ENCODE data around the gene OR7G1. TPM values are rescaled to one million over a fixed set of nuclear protein-coding genes. Genes with fewer than 3 reads are reported as not detected.
"Not testable (repeated sequence)": the region's sequence is repeated elsewhere in the genome, so short reads cannot be mapped to it uniquely, and the experiment has no call there.

OR7G1 gene
- total and polyA plus RNA-seq, 9 donors: not detected

DNA sequence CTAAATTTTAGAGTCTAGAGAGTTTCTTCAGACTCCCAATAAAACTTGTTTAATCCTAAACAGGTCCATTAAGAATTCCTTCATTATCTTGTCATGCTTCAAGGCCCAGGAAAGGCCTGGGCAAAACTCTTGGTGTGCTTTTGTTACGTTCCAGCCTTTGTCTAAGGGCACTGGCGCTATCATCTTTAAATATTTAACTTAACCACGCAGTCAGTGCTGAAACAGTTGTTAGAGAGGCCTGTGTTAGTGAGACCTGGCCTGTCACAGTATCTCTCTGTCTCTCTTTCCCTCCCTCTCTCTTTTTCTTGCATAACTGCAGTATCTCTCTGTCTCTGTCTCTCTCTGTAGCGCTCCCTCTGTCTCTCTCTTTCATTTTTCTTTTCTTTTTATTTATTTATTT, 36.9 kb downstream of the OR7G1 start:
- no peak for DNase-seq
- H3K4me1 ChIP-seq (ENCODE audit: insufficient read depth): peaks cover 4% of the 10 kb centered on the region
- WGBS, 3 donors: 57 to 68% (median 59%) methylated on average over 4 of the region's 4 CpGs
- intact Hi-C loops (cut with DNase I): loop anchor here in 3 of 4 donors (5.0 to 10.0 kb wide), 2 partner anchors 421 to 424 kb away; no protein-coding TSS in a partner anchor
- H3K36me3 ChIP-seq: no peaks in the 10 kb centered on the region
- no peaks in the 10 kb centered on the region for H3K9me3 ChIP-seq
- TF ChIP-seq, protein P1, sequence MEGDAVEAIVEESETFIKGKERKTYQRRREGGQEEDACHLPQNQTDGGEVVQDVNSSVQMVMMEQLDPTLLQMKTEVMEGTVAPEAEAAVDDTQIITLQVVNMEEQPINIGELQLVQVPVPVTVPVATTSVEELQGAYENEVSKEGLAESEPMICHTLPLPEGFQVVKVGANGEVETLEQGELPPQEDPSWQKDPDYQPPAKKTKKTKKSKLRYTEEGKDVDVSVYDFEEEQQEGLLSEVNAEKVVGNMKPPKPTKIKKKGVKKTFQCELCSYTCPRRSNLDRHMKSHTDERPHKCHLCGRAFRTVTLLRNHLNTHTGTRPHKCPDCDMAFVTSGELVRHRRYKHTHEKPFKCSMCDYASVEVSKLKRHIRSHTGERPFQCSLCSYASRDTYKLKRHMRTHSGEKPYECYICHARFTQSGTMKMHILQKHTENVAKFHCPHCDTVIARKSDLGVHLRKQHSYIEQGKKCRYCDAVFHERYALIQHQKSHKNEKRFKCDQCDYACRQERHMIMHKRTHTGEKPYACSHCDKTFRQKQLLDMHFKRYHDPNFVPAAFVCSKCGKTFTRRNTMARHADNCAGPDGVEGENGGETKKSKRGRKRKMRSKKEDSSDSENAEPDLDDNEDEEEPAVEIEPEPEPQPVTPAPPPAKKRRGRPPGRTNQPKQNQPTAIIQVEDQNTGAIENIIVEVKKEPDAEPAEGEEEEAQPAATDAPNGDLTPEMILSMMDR (IDR thresholded peaks at IDR 0.05): no peak
- H3K27ac ChIP-seq: no peak overlapping the region
- no peaks in the 10 kb centered on the region for H3K27me3 ChIP-seq
- no peak overlapping the region for H3K4me3 ChIP-seq

DNA sequence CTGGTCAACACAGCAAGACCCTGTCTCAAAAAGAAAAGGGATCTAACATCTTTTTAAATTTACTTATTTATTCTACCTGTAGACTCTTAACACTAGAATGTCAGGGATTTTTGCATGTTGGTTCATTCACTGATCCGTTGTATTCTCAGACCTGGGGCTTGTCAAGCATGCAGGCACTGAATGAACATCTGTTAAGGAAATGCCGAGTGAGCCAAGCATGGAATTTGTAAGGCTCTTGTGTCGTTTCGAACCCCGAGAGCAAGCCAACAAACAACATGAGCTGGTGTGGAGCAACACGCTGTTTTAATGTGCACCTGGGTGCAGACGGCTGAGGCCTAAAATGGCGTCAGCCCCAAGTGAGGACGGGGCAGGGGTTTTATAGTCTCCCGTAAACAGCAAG, 38.7 kb downstream of the OR7G1 start:
- Histone ChIP-seq H3K36me3 (no peaks in the 10 kb centered on the region), H3K27ac (no peak overlapping the region), H3K4me1 (ENCODE audit: insufficient read depth) (peaks cover 4% of the 10 kb centered on the region), H3K9me3 (no peaks in the 10 kb centered on the region), H3K4me3 (no peak overlapping the region), H3K27me3 (no peaks in the 10 kb centered on the region)
- intact Hi-C loops (cut with DNase I): loop anchor here in 3 of 4 donors (5.0 to 10.0 kb wide), 2 partner anchors 420 to 422 kb away; no protein-coding TSS in a partner anchor
- WGBS, 3 donors: 69 to 74% (median 72%) methylated on average over 10 of the region's 10 CpGs
- no peak for TF ChIP-seq EP300 (IDR thresholded peaks at IDR 0.05)
- TF ChIP-seq, protein P1 (IDR thresholded peaks at IDR 0.05): no peak
- no peak for TF ChIP-seq POLR2A (IDR thresholded peaks at IDR 0.05)
- no peak for DNase-seq

DNA sequence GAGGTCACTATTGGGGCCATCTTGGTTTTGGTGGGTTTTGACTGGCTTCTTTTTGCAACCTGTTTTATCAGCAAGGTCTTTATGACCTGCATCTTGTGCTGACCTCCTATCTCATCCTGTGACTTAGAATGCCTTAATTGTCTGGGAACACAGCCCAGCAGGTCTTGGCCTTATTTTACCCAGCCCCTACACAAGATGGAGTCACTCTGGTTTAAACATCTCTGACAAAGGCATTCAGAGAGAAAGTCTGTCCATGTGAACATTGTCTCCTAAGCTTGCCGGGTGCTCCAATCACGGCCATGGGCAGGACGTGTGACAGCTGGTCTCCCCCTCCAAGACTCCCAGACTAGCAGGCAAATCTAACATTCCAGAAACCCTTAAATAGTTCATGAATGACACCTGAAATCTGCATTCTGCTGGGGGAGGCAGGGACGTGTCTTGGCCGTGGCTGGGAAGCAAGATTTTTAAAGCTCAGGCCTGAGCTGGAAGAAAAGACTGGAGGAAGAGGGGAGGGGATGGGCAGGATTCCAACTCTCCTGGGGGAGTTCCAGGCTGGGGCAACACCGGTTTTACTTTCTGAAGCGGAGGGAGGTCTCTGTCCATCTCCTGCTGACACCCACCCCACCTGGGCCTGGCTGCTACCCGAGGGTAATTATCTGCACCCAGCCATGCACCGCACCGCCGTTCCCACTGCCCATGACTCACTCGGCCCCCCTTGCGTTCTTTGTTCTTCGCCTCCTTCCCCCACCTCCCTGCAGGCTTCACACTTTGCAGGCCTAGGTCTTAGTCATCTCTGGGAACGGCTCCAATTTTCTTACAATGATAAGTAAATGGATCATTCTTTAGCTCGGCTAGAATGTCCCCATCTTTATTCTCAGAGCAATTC, 40.3 kb downstream of the OR7G1 start:
- intact Hi-C loops (cut with DNase I): loop anchor here in 3 of 4 donors (5.0 to 10.0 kb wide), 2 partner anchors 418 to 421 kb away; no protein-coding TSS in a partner anchor
- whole genome bisulfite sequencing, 3 donors: 3 to 8% (median 5%) methylated on average over 16 of the region's 16 CpGs
- H3K27ac ChIP-seq: no peak overlapping the region

DNA sequence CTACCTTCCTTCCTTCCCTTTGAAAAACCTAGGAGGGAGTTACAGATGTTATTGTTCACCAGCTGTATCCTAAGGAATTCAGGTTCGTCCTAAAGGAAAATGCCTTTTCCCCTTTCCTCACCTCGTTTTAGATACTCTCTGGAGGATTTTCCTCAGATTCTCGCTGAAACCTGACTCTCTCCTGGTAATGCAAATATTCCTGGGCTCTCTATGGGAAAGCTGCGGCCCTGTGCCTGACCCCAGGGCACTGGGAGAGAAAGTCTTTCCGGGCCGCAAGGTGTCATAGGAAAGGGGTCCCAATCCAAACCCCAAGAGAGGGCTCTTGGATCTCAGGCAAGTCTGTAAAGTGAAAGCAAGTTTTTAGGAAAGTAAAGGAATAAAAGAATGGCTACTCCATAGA, 41.8 kb downstream of the OR7G1 start:
- Histone ChIP-seq H3K27me3 (no peaks in the 10 kb centered on the region), H3K9me3 (no peaks in the 10 kb centered on the region), H3K4me1 (ENCODE audit: insufficient read depth) (peaks cover 4% of the 10 kb centered on the region), H3K4me3 (no peak overlapping the region), H3K36me3 (no peaks in the 10 kb centered on the region), H3K27ac (no peak overlapping the region)
- WGBS, 3 donors: 65 to 73% (median 67%) methylated on average over 6 of the region's 6 CpGs
- DNase-seq: no peak
- TF ChIP-seq POLR2A (IDR thresholded peaks at IDR 0.05) (no peak), EP300 (IDR thresholded peaks at IDR 0.05) (no peak)
- TF ChIP-seq, protein P1 (IDR thresholded peaks at IDR 0.05): no peak
- intact Hi-C loops (cut with DNase I): loop anchor here in 1 of 4 donors (10.0 kb wide), 1 partner anchor 419 kb away; no protein-coding TSS in a partner anchor

More for the DNA sequence above, 40.3 kb downstream of the OR7G1 start:
- Histone ChIP-seq H3K36me3 (no peaks in the 10 kb centered on the region), H3K4me1 (ENCODE audit: insufficient read depth) (peaks cover 4% of the 10 kb centered on the region), H3K9me3 (no peaks in the 10 kb centered on the region), H3K27me3 (no peaks in the 10 kb centered on the region), H3K4me3 (no peak overlapping the region)
- DNase-seq: peak; percentile 75 to 83 (median 80)
- TF ChIP-seq EP300 (IDR thresholded peaks at IDR 0.05) (no peak), POLR2A (IDR thresholded peaks at IDR 0.05) (no peak)
- TF ChIP-seq, protein P1 (IDR thresholded peaks at IDR 0.05): no peak

DNA sequence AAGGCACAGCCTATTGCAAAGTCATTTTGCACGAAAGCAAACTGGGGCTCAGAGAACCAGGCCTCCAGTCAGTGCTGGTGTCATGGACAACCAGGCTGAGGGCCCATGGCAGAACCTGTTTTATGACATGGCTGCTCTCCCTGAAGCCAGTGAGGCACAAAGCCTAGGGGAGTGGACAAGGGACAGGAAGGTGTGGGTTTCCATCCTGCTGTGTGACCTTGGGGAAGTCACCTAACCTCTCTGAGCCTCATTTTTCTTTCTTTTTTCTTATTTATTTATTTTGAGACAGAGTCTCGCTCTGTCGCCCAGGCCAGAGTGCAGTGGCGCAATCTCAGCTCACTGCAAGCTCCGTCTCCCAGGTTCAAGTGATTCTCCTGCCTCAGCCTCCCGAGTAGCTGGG, 43.8 kb downstream of the OR7G1 start:
- H3K4me1 ChIP-seq (ENCODE audit: insufficient read depth); H3K36me3 ChIP-seq; H3K4me3 ChIP-seq; H3K9me3 ChIP-seq; H3K27me3 ChIP-seq; H3K27ac ChIP-seq; DNase-seq: not testable (repeated sequence)
- 90 to 92% (median 90%) methylated on average over 6 of the region's 6 CpGs for WGBS, 3 donors
- intact Hi-C loops (cut with DNase I): loop anchor here in 1 of 4 donors (10.0 kb wide), 1 partner anchor 417 kb away; no protein-coding TSS in a partner anchor
